ENCODE data around the gene SGPP2.

DNA sequence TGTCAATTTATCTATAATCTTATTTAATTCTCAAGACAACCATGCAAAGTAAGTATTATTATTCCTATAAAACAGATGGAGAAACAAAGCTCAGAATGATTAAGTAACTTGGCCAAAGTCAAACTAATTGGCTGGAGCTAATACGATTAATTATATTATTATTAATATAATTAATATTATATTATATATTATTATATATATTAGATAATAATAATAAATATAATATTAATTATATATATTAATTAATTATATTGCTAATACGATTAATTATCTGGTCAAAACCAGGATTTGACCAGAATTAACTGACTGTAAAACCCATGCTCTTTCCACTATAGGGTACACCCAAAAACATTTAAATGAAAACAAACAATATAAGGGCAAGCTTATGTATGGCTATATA lies 179.2 kb downstream of the SGPP2 start:
- TF ChIP-seq, protein P1, sequence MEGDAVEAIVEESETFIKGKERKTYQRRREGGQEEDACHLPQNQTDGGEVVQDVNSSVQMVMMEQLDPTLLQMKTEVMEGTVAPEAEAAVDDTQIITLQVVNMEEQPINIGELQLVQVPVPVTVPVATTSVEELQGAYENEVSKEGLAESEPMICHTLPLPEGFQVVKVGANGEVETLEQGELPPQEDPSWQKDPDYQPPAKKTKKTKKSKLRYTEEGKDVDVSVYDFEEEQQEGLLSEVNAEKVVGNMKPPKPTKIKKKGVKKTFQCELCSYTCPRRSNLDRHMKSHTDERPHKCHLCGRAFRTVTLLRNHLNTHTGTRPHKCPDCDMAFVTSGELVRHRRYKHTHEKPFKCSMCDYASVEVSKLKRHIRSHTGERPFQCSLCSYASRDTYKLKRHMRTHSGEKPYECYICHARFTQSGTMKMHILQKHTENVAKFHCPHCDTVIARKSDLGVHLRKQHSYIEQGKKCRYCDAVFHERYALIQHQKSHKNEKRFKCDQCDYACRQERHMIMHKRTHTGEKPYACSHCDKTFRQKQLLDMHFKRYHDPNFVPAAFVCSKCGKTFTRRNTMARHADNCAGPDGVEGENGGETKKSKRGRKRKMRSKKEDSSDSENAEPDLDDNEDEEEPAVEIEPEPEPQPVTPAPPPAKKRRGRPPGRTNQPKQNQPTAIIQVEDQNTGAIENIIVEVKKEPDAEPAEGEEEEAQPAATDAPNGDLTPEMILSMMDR (IDR thresholded peaks at IDR 0.05): no peak
- TF ChIP-seq POLR2A (IDR thresholded peaks at IDR 0.05): no peak
